Stomach (tissue), 9 donors: ENCODE results near the gene NFIC. TPM values are rescaled to one million over a fixed set of nuclear protein-coding genes. Genes with fewer than 3 reads are reported as not detected.

Experiments used
- DNase-seq, 2 donors: peaks; one replicate each; pipeline versions ENCODE4 v3.0.0 to v3.0.0-alpha.2; 2013 to 2019
- H3K27ac ChIP-seq, 5 donors: fragments of 200-600 bp in 4 of 5; sonication (generic) in 4 of 5; one replicate each; pipeline ENCODE4 v1.5.1; 2013 to 2019; ENCODE audit warnings: mild to moderate bottlenecking in 1 of 5, moderate library complexity in 1 of 5
- H3K27me3 ChIP-seq, 3 donors: fragments of 200-600 bp; sonication (generic); one replicate each; pipeline ENCODE4 v1.5.1; 2017 to 2019; ENCODE audit warnings: mixed run types in 1 of 3
- H3K36me3 ChIP-seq, 4 donors: fragments of 200-600 bp; sonication (generic); 1 replicate in 3 of 4; 2 replicates in 1 of 4; pipeline ENCODE4 v1.5.1; 2016 to 2019
- H3K4me1 ChIP-seq, 4 donors: fragments of 200-600 bp; sonication (generic); one replicate each; pipeline ENCODE4 v1.5.1; 2016 to 2019
- H3K4me3 ChIP-seq, 4 donors: fragments of 200-600 bp; sonication (generic) in 3 of 4; one replicate each; pipeline ENCODE4 v1.5.1; 2016 to 2019; ENCODE audit warnings: mild to moderate bottlenecking in 1 of 4
- H3K9me3 ChIP-seq, 4 donors: fragments of 200-600 bp; sonication (generic); one replicate each; pipeline ENCODE4 v1.5.1; 2016 to 2019
- CTCF ChIP-seq, 7 experiments: fragments of 450-650 bp in 4 of 7; fragments of 200-600 bp in 3 of 7; sonication (generic) in 3 of 7; IDR thresholded peaks; one replicate each; pipeline ENCODE4 v1.5.1; 2016 to 2019; ENCODE audit warnings: antibody characterized with exemption in 7 of 7, control low read depth in 2 of 7, mild to moderate bottlenecking in 1 of 7
- EP300 ChIP-seq: sonication (generic); formaldehyde crosslinking; IDR thresholded peaks from one replicate; pipeline ENCODE4 v1.6.1; 2017; ENCODE audit warnings: antibody characterized with exemption
- POLR2A ChIP-seq, 4 donors: fragments of 450-650 bp; IDR thresholded peaks; one replicate each; pipeline ENCODE4 v1.6.1; 2016; ENCODE audit warnings: antibody characterized with exemption in 4 of 4, control low read depth in 2 of 4, mild to moderate bottlenecking in 1 of 4, moderate library complexity in 1 of 4
- POLR2AphosphoS5 ChIP-seq, 3 donors: sonication (generic); formaldehyde crosslinking; IDR thresholded peaks; one replicate each; pipeline ENCODE4 v1.6.1; 2016; ENCODE audit warnings: antibody characterized with exemption in 3 of 3
- WGBS, 5 donors: extraction: QIAGEN DNeasy Blood & Tissue Kit in 3 of 5; methylation state at CpG; one replicate each; pipeline versions ENCODE4 v1.1.5 to v1.1.7; 2013 to 2018; 5-methylcytosine and 5-hydroxymethylcytosine counted together
- intact Hi-C: fragments of 100-400 bp; cut with DNase I; formaldehyde crosslinking; loops from one replicate; pipeline ENCODE4 v1.15.1; 2023; ENCODE audit warnings: low total_unique reads
- polyA plus RNA-seq, 3 donors: library from polyadenylated mRNA; stranded (reverse); fragments of 200-250 nt; gene quantifications; one replicate each; pipeline ENCODE4 v1.2.3, GENCODE V29; 2013
- total RNA-seq, 5 donors: library from RNA; depleted of rRNA; stranded (reverse); fragments of >200 nt; gene quantifications; one replicate each; pipeline versions ENCODE4 v1.1.0 to v1.2.3, GENCODE V29; 2014 to 2016
- donor health status: healthy with polysubstance abuse.
- donor health status: Bipolar disorder and iron deficiency.
- donor health status: healthy.

The NFIC gene
- total and polyA plus RNA-seq, 8 donors: 16.7 to 251 (median 47.8) TPM

GRCh38 chr19:3494051-3494450 lies 127.7 kb downstream of the NFIC start:
- Histone ChIP-seq H3K36me3 (peaks cover 32 to 86% (median 72%) of the 10 kb centered on the region in 4 donors), H3K9me3 (no peaks in the 10 kb centered on the region), H3K27me3 (no peaks in the 10 kb centered on the region), H3K4me3 (no peak overlapping the region), H3K4me1 (peaks cover 2 to 13% (median 7%) of the 10 kb centered on the region in 4 donors), H3K27ac (no peak overlapping the region)
- TF ChIP-seq POLR2AphosphoS5 (IDR thresholded peaks at IDR 0.05) (no peak), POLR2A (IDR thresholded peaks at IDR 0.05) (no peak), EP300 (no peak), CTCF (IDR thresholded peaks at IDR 0.05) (no peak)
- WGBS, 5 donors: 65 to 89% (median 80%) methylated on average over 2 to 15 of the region's 15 CpGs
- peak in 1 of 2 donors; percentile 62 for DNase-seq
- intact Hi-C loops: no loop called here

- TF ChIP-seq POLR2AphosphoS5 (IDR thresholded peaks at IDR 0.05): no peak
- TF ChIP-seq POLR2A (IDR thresholded peaks at IDR 0.05): no peak
- TF ChIP-seq CTCF (IDR thresholded peaks at IDR 0.05): no peak
- TF ChIP-seq EP300: no peak
- peak in 1 of 2 donors; percentile 52 for DNase-seq
Observed at GRCh38 chr19:3494559-3494958, 128.2 kb downstream of the NFIC start.

DNA sequence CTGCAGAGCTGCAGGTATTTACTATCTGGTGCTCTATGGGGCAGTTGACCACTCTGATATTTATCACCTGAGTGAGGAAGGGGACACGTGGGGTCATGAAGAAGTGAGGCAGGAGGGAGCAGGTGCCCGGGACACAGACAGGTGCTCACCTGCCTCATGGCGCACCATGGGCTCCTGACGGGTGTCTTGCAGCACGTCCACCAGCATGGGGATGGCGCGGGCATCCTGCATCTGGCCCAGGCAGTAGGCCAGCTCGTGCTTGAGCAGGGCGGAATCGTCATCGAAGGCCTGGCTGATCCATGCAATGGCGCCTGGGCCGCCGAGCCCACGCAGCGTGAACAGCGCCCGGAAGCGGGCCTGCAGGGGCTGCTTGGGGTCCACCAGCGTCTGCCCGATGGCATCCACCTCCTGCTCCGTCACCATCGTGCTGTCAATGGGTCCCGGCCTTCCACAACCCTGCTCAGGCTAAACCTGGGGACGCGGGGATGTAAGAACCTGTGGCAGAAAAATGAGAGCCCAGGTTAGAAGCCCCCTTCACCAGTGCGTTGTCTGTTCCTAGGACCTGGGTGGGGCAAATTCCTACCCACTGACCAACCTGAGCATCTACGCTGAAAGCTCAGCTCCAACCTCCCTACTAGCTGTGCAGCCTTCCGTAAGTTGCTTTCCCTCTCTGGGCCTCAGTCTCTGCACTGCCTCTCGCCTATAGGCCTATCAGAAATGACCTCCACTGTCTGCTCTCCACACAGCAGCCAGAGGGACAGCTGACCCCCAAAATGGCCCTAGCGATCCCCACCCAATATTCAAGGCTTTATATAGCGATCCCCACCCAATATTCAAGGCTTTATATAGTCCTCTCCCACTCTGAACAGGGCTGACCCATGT lies 130.2 kb downstream of the NFIC start:
- DNase-seq: no peak
- 95 to 98% (median 97%) methylated on average over 13 to 32 of the region's 32 CpGs for WGBS, 5 donors
- Histone ChIP-seq H3K4me3 (no peak overlapping the region), H3K27ac (no peak overlapping the region), H3K4me1 (peaks cover 16 to 29% (median 24%) of the 10 kb centered on the region in 4 donors), H3K27me3 (no peaks in the 10 kb centered on the region), H3K36me3 (peaks cover 20 to 64% (median 55%) of the 10 kb centered on the region in 4 donors), H3K9me3 (no peaks in the 10 kb centered on the region)
- TF ChIP-seq EP300 (no peak), POLR2A (IDR thresholded peaks at IDR 0.05) (no peak), POLR2AphosphoS5 (IDR thresholded peaks at IDR 0.05) (no peak), CTCF (IDR thresholded peaks at IDR 0.05) (no peak)
- intact Hi-C loops: no loop called here

More at GRCh38 chr19:3494559-3494958, 128.2 kb downstream of the NFIC start:
- no peaks in the 10 kb centered on the region for H3K9me3 ChIP-seq
- intact Hi-C loops: no loop called here
- H3K27me3 ChIP-seq: no peaks in the 10 kb centered on the region
- H3K4me1 ChIP-seq: peaks cover 8 to 19% (median 12%) of the 10 kb centered on the region in 4 donors
- no peak overlapping the region for H3K27ac ChIP-seq
- no peak overlapping the region for H3K4me3 ChIP-seq
- peaks cover 32 to 85% (median 72%) of the 10 kb centered on the region in 4 donors for H3K36me3 ChIP-seq
- WGBS, 5 donors: 86 to 90% (median 87%) methylated on average over 17 to 18 of the region's 18 CpGs

GRCh38 chr19:3497757-3498520 lies 131.6 kb downstream of the NFIC start:
- WGBS, 5 donors: 96 to 99% (median 97%) methylated on average over 5 of the region's 5 CpGs
- Histone ChIP-seq H3K27me3 (no peaks in the 10 kb centered on the region), H3K9me3 (no peaks in the 10 kb centered on the region), H3K4me1 (peaks cover 16 to 29% (median 24%) of the 10 kb centered on the region in 4 donors), H3K27ac (no peak overlapping the region), H3K4me3 (no peak overlapping the region), H3K36me3 (peaks cover 14 to 51% (median 42%) of the 10 kb centered on the region in 4 donors)
- intact Hi-C loops: no loop called here
- TF ChIP-seq POLR2A (IDR thresholded peaks at IDR 0.05) (no peak), EP300 (no peak), CTCF (IDR thresholded peaks at IDR 0.05) (no peak), POLR2AphosphoS5 (IDR thresholded peaks at IDR 0.05) (no peak)
- no peak for DNase-seq
